ENCODE data around the gene ARHGEF17.
A peak's percentile ranks its signal among the peaks of the same experiment; 100 is the strongest.

The ARHGEF17 gene

DNA sequence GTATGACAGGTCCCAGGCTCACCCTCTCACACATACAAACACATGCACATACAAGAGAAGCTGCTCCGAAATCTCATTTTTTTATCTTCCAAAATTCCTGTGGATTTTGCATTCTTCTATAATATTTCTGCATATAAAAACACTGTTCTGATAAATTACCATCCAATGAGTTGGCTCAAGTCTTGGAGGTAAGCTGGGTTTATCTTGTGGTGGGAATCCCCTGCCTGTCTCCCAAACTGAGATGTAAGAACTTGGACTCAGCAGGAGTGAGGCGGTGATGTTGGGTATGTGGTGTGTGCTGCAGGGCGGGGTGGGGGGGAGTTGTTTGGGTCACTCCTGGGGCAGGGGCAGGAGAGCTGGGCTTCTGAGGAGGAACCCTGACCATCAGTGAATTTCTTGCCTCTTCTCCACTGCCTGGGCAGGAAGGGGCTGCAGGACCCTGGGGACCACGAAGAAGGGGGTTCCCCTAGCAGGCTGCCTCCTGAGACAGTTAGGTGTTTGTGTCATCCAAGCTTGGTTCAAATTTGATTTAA, 42.7 kb upstream of the ARHGEF17 start:
- no peak overlapping the region for H3K4me3 ChIP-seq (ENCODE audit: low read depth, low read length)
- no peak for DNase-seq (ENCODE audit: low read depth)
- TF ChIP-seq, protein P1, sequence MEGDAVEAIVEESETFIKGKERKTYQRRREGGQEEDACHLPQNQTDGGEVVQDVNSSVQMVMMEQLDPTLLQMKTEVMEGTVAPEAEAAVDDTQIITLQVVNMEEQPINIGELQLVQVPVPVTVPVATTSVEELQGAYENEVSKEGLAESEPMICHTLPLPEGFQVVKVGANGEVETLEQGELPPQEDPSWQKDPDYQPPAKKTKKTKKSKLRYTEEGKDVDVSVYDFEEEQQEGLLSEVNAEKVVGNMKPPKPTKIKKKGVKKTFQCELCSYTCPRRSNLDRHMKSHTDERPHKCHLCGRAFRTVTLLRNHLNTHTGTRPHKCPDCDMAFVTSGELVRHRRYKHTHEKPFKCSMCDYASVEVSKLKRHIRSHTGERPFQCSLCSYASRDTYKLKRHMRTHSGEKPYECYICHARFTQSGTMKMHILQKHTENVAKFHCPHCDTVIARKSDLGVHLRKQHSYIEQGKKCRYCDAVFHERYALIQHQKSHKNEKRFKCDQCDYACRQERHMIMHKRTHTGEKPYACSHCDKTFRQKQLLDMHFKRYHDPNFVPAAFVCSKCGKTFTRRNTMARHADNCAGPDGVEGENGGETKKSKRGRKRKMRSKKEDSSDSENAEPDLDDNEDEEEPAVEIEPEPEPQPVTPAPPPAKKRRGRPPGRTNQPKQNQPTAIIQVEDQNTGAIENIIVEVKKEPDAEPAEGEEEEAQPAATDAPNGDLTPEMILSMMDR (IDR thresholded peaks at IDR 0.05; ENCODE audit: low read depth, low read length, missing control alignments), result no peak

DNA sequence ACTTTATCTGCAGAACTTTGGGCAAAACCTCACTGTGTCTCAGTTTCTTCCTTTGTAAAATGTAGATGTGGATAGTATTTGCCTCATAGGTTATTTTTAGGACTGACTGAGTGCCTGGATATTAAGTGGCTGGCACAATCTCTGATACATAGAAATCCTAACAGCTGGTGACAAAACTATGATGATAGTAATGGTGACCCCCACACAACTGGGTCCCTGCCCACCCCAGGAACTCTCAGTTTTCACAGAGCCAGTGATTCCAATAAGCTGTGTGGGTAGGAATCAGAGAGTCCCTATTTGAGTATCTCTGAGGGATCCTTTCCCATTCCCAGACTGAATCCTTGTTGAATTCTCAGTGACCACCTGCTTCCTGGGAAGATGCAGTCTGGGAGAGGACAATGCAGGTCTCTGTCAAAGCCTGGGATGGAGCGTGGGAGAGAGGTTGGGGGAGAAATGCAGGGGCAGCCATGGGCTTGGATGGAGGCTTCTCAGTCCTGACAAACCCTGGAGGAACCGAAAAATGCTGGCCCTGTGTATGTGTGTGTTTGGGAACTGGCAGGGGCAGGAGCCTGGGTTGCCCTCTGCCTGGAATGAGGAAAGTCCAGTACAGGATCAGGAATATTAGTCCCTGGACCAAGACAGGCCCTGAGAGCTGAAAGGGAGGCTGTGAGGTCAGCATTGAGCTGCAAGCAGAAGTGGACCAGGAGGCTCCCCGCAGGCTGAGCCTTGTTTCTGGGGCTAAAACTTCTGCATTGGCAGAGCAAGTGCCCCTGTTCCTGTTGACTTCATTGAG, 42.0 kb upstream of the ARHGEF17 start:
- TF ChIP-seq, protein P1 (IDR thresholded peaks at IDR 0.05; ENCODE audit: low read depth, low read length, missing control alignments), result no peak
- DNase-seq (ENCODE audit: low read depth), result no peak
- H3K4me3 ChIP-seq (ENCODE audit: low read depth, low read length), result no peak overlapping the region

- DNase-seq (ENCODE audit: low read depth), result no peak
- H3K4me3 ChIP-seq (ENCODE audit: low read depth, low read length), result no peak overlapping the region
- TF ChIP-seq, protein P1 (IDR thresholded peaks at IDR 0.05; ENCODE audit: low read depth, low read length, missing control alignments), result no peak
Observed at GRCh38 chr11:73266646-73267020, 41.4 kb upstream of the ARHGEF17 start.

DNA sequence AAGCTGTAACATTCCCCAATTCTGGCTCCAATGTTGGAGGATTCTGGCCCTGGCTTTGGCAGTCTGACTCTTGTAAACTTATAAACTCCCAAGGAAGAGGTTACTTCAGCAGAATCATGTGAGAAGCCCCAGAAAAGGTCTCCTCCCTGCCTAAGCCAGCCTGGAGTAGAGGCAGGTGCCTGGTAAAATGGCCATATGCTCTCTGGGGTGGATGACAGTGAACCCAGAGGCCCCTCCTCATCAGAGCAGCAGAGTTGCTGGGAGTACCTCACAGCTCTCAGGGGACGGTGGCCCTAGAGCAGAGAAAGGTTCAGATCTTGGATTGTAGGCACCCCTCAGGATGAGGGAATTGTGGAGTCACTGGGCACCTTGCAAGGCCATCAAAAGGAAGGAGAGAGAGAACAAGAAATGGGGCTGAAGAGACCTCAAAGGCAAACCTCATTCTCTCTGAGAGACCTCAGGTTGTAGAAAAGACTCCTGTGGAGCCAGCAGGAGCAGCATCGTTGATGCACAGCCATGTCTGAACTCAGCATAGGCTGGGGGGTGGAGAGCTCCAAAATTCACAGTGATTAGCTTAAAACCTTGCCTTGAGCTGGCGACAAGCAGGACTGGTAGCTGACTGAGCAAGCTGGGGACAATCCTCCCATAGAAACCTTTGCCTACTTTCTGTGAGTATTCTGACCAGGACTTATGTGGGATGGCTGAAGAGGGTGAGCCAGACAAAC, 40.8 kb upstream of the ARHGEF17 start:
- TF ChIP-seq, protein P1 (IDR thresholded peaks at IDR 0.05; ENCODE audit: low read depth, low read length, missing control alignments), result peak; percentile 2
- no peak for DNase-seq (ENCODE audit: low read depth)
- no peak overlapping the region for H3K4me3 ChIP-seq (ENCODE audit: low read depth, low read length)

DNA sequence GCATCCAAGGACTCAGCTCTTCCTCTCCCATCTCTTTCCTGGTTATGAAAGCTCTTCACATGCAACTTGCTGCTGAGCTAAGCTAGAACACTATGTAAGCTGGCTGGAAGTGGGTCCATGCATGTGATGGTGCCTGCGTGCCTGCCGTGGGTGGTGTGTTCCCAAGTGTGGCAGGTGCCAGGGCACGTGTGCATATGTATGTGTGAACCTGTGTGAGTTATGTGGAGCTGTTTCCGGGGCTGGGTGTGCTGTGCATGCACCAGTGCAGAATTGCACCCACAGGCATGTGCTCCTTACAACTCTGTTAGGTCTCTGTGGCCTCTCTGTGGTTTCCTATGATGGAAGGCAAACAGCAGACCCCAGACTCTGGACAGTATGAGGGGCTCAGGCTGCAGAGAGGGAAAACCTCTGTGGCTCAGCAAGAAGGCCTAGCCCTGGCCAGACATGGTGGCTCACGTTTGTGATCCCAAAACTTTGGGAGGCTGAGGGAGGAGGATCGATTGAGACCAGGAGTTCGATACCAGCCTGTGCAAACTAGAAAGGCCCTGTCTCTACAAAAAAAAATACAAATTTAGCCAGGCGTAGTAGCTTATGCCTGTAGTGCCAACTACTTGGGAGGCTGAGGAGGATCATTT, 40.1 kb upstream of the ARHGEF17 start:
- no peak overlapping the region for H3K4me3 ChIP-seq (ENCODE audit: low read depth, low read length)
- no peak for DNase-seq (ENCODE audit: low read depth)
- TF ChIP-seq, protein P1 (IDR thresholded peaks at IDR 0.05; ENCODE audit: low read depth, low read length, missing control alignments), result peak; percentile 0

DNA sequence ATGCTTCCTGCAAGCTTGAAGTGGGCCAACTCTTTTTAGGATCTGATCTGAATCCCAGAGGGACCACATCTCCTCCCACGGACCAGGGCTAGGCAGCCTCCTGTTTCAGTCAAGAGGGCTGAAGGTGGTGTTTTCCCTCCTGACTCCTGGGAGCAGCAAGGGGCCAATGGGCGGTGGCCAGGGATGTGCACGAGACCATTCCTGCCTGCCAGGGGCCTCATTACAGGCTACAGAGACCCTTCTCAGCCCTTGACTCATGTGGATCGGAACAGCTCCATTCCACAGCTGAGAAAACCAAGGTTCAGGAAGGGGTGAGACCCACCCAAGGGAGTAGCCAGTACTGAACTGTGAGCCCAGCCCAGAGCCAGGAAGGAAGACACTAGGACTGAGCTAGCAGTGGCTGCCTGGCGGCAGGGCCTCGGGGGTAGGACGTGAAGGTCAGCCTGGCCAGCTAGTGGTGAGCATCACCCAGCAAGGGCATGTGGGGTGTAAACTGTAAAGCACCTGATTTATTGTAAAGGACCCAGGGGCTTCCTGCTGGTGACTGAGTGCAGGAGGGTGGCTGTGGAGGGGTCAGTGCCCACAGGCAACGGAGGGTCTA, 39.3 kb upstream of the ARHGEF17 start:
- no peak for DNase-seq (ENCODE audit: low read depth)
- TF ChIP-seq, protein P1 (IDR thresholded peaks at IDR 0.05; ENCODE audit: low read depth, low read length, missing control alignments), result no peak
- H3K4me3 ChIP-seq (ENCODE audit: low read depth, low read length), result no peak overlapping the region

All from GM12864 (cell line).